Measurements from ENCODE around the gene CLEC2L.

Gene CLEC2L

GRCh38 chr7:139574618-139575337 is 51.3 kb downstream of the CLEC2L start:
- Histone ChIP-seq H3K18ac (ENCODE audit: low read length) (no peak overlapping the region), H3K36me3 (ENCODE audit: control insufficient read depth, insufficient read depth, low read length) (no peaks in the 10 kb centered on the region), H3K4ac (ENCODE audit: low read depth, low read length) (no peak overlapping the region), H3K4me3 (ENCODE audit: low read length) (no peak overlapping the region), H3K4me1 (ENCODE audit: control insufficient read depth, low read depth, low read length) (no peaks in the 10 kb centered on the region), H2BK120ac (ENCODE audit: low read depth, low read length) (no peak overlapping the region), H3K79me1 (ENCODE audit: low read length) (no peaks in the 10 kb centered on the region), H3K27me3 (ENCODE audit: insufficient read depth, low read length, poor library complexity) (no peaks in the 10 kb centered on the region), H3K27ac (ENCODE audit: low read depth, low read length) (no peak overlapping the region), H3K23ac (ENCODE audit: low read length) (no peak overlapping the region), H4K8ac (ENCODE audit: low read depth, low read length) (no peak overlapping the region), H3K4me2 (ENCODE audit: low read length) (no peak overlapping the region), H4K5ac (ENCODE audit: low read length) (no peak overlapping the region), H3K56ac (ENCODE audit: low read length) (no peak overlapping the region), H3K79me2 (ENCODE audit: control insufficient read depth, insufficient read depth, low read length) (no peaks in the 10 kb centered on the region), H3K9ac (ENCODE audit: low read length) (no peak overlapping the region), H2BK5ac (ENCODE audit: low read length) (no peak overlapping the region), H2BK15ac (replicated peaks; ENCODE audit: low read depth) (no peak overlapping the region), H2AK5ac (ENCODE audit: low read length) (no peak overlapping the region)
- WGBS (ENCODE audit: extremely low coverage, insufficient coverage, low lambda C conversion rate), result no CpG with 5 or more reads among the region's 16 CpGs
- DNase-seq, result no peak

- no peaks in the 10 kb centered on the region for H3K79me2 ChIP-seq (ENCODE audit: control insufficient read depth, insufficient read depth, low read length)
- no peak overlapping the region for H3K27ac ChIP-seq (ENCODE audit: low read depth, low read length)
- no peak for DNase-seq
- H3K4me3 ChIP-seq (ENCODE audit: low read length), result no peak overlapping the region
- no peak overlapping the region for H4K5ac ChIP-seq (ENCODE audit: low read length)
- H2BK5ac ChIP-seq (ENCODE audit: low read length), result no peak overlapping the region
- H2BK15ac ChIP-seq (replicated peaks; ENCODE audit: low read depth), result no peak overlapping the region
- H3K56ac ChIP-seq (ENCODE audit: low read length), result no peak overlapping the region
- no peaks in the 10 kb centered on the region for H3K79me1 ChIP-seq (ENCODE audit: low read length)
- no peak overlapping the region for H2BK120ac ChIP-seq (ENCODE audit: low read depth, low read length)
- H2AK5ac ChIP-seq (ENCODE audit: low read length), result no peak overlapping the region
- no peak overlapping the region for H3K9ac ChIP-seq (ENCODE audit: low read length)
- WGBS (ENCODE audit: extremely low coverage, insufficient coverage, low lambda C conversion rate), result no CpG with 5 or more reads among the region's 6 CpGs
- H3K23ac ChIP-seq (ENCODE audit: low read length), result no peak overlapping the region
- no peaks in the 10 kb centered on the region for H3K36me3 ChIP-seq (ENCODE audit: control insufficient read depth, insufficient read depth, low read length)
- H3K4me1 ChIP-seq (ENCODE audit: control insufficient read depth, low read depth, low read length), result no peaks in the 10 kb centered on the region
- H4K8ac ChIP-seq (ENCODE audit: low read depth, low read length), result no peak overlapping the region
- H3K27me3 ChIP-seq (ENCODE audit: insufficient read depth, low read length, poor library complexity), result no peaks in the 10 kb centered on the region
- no peak overlapping the region for H3K4ac ChIP-seq (ENCODE audit: low read depth, low read length)
- H3K18ac ChIP-seq (ENCODE audit: low read length), result no peak overlapping the region
- H3K4me2 ChIP-seq (ENCODE audit: low read length), result no peak overlapping the region
Observed at GRCh38 chr7:139575338-139575680, 51.8 kb downstream of the CLEC2L start.

GRCh38 chr7:139576179-139576973 is 52.9 kb downstream of the CLEC2L start:
- H4K5ac ChIP-seq (ENCODE audit: low read length), result no peak overlapping the region
- no peak overlapping the region for H3K27ac ChIP-seq (ENCODE audit: low read depth, low read length)
- no peak overlapping the region for H3K9ac ChIP-seq (ENCODE audit: low read length)
- H2BK5ac ChIP-seq (ENCODE audit: low read length), result no peak overlapping the region
- DNase-seq, result no peak
- no CpG with 5 or more reads among the region's 11 CpGs for WGBS (ENCODE audit: extremely low coverage, insufficient coverage, low lambda C conversion rate)
- no peaks in the 10 kb centered on the region for H3K4me1 ChIP-seq (ENCODE audit: control insufficient read depth, low read depth, low read length)
- H3K4me3 ChIP-seq (ENCODE audit: low read length), result no peak overlapping the region
- no peak overlapping the region for H3K4me2 ChIP-seq (ENCODE audit: low read length)
- no peaks in the 10 kb centered on the region for H3K27me3 ChIP-seq (ENCODE audit: insufficient read depth, low read length, poor library complexity)
- no peak overlapping the region for H3K23ac ChIP-seq (ENCODE audit: low read length)
- H3K79me1 ChIP-seq (ENCODE audit: low read length), result no peaks in the 10 kb centered on the region
- H3K4ac ChIP-seq (ENCODE audit: low read depth, low read length), result no peak overlapping the region
- no peaks in the 10 kb centered on the region for H3K79me2 ChIP-seq (ENCODE audit: control insufficient read depth, insufficient read depth, low read length)
- no peaks in the 10 kb centered on the region for H3K36me3 ChIP-seq (ENCODE audit: control insufficient read depth, insufficient read depth, low read length)
- no peak overlapping the region for H3K56ac ChIP-seq (ENCODE audit: low read length)
- H2BK15ac ChIP-seq (replicated peaks; ENCODE audit: low read depth), result no peak overlapping the region
- no peak overlapping the region for H2BK120ac ChIP-seq (ENCODE audit: low read depth, low read length)
- no peak overlapping the region for H4K8ac ChIP-seq (ENCODE audit: low read depth, low read length)
- no peak overlapping the region for H2AK5ac ChIP-seq (ENCODE audit: low read length)
- no peak overlapping the region for H3K18ac ChIP-seq (ENCODE audit: low read length)

- Histone ChIP-seq H2BK5ac (ENCODE audit: low read length) (no peak overlapping the region), H2BK120ac (ENCODE audit: low read depth, low read length) (no peak overlapping the region), H3K56ac (ENCODE audit: low read length) (no peak overlapping the region), H3K4ac (ENCODE audit: low read depth, low read length) (no peak overlapping the region), H3K23ac (ENCODE audit: low read length) (no peak overlapping the region), H3K18ac (ENCODE audit: low read length) (no peak overlapping the region), H3K79me2 (ENCODE audit: control insufficient read depth, insufficient read depth, low read length) (no peaks in the 10 kb centered on the region), H3K36me3 (ENCODE audit: control insufficient read depth, insufficient read depth, low read length) (peaks cover 2% of the 10 kb centered on the region), H2BK15ac (replicated peaks; ENCODE audit: low read depth) (no peak overlapping the region), H3K79me1 (ENCODE audit: low read length) (no peaks in the 10 kb centered on the region), H3K27me3 (ENCODE audit: insufficient read depth, low read length, poor library complexity) (no peaks in the 10 kb centered on the region), H2AK5ac (ENCODE audit: low read length) (no peak overlapping the region), H3K27ac (ENCODE audit: low read depth, low read length) (no peak overlapping the region), H4K5ac (ENCODE audit: low read length) (no peak overlapping the region), H3K4me2 (ENCODE audit: low read length) (no peak overlapping the region), H3K4me3 (ENCODE audit: low read length) (no peak overlapping the region), H3K9ac (ENCODE audit: low read length) (no peak overlapping the region), H3K4me1 (ENCODE audit: control insufficient read depth, low read depth, low read length) (no peaks in the 10 kb centered on the region), H4K8ac (ENCODE audit: low read depth, low read length) (no peak overlapping the region)
- no peak for DNase-seq
- WGBS (ENCODE audit: extremely low coverage, insufficient coverage, low lambda C conversion rate), result no CpG with 5 or more reads among the region's 3 CpGs
Observed at GRCh38 chr7:139580435-139580834, 57.0 kb downstream of the CLEC2L start.

GRCh38 chr7:139582130-139582650 is 58.7 kb downstream of the CLEC2L start:
- Histone ChIP-seq H3K23ac (ENCODE audit: low read length) (no peak overlapping the region), H3K4ac (ENCODE audit: low read depth, low read length) (no peak overlapping the region), H2AK5ac (ENCODE audit: low read length) (no peak overlapping the region), H3K4me2 (ENCODE audit: low read length) (no peak overlapping the region), H3K27ac (ENCODE audit: low read depth, low read length) (no peak overlapping the region), H3K79me1 (ENCODE audit: low read length) (no peaks in the 10 kb centered on the region), H3K9ac (ENCODE audit: low read length) (no peak overlapping the region), H3K18ac (ENCODE audit: low read length) (no peak overlapping the region), H3K27me3 (ENCODE audit: insufficient read depth, low read length, poor library complexity) (no peaks in the 10 kb centered on the region), H2BK5ac (ENCODE audit: low read length) (no peak overlapping the region), H3K36me3 (ENCODE audit: control insufficient read depth, insufficient read depth, low read length) (peaks cover 2% of the 10 kb centered on the region), H3K4me3 (ENCODE audit: low read length) (no peak overlapping the region), H4K8ac (ENCODE audit: low read depth, low read length) (no peak overlapping the region), H3K79me2 (ENCODE audit: control insufficient read depth, insufficient read depth, low read length) (no peaks in the 10 kb centered on the region), H3K4me1 (ENCODE audit: control insufficient read depth, low read depth, low read length) (no peaks in the 10 kb centered on the region), H4K5ac (ENCODE audit: low read length) (no peak overlapping the region), H2BK120ac (ENCODE audit: low read depth, low read length) (no peak overlapping the region), H2BK15ac (replicated peaks; ENCODE audit: low read depth) (no peak overlapping the region), H3K56ac (ENCODE audit: low read length) (no peak overlapping the region)
- no peak for DNase-seq
- WGBS (ENCODE audit: extremely low coverage, insufficient coverage, low lambda C conversion rate), result no CpG with 5 or more reads among the region's 14 CpGs
